Brain microvascular endothelial cell (primary cell): Measurements from ENCODE around the gene PDE4D.

ENCODE experiments used
- DNase-seq: peaks from one replicate; pipeline ENCODE4 v3.0.0-alpha.2; 2020
- H3K27ac ChIP-seq: fragments of 250-450 bp; sonication (Bioruptor Pico); 2 replicates; pipeline ENCODE4 v1.5.1; 2020; ENCODE audit warnings: mild to moderate bottlenecking, moderate library complexity
- H3K27me3 ChIP-seq: fragments of 250-450 bp; sonication (Bioruptor Pico); replicated peaks from 2 replicates; pipeline ENCODE4 v1.5.1; 2020; ENCODE audit warnings: mild to moderate bottlenecking
- H3K36me3 ChIP-seq: fragments of 250-450 bp; sonication (Bioruptor Pico); replicated peaks from 2 replicates; pipeline ENCODE4 v1.5.1; 2020; ENCODE audit warnings: mild to moderate bottlenecking
- H3K4me3 ChIP-seq: 2 replicates; pipeline ENCODE4 v1.5.1; 2011; ENCODE audit warnings: low read depth, mild to moderate bottlenecking, control low read depth, low read length, moderate library complexity
- CTCF ChIP-seq: IDR thresholded peaks from 2 replicates; pipeline ENCODE4 v1.5.1; 2011; ENCODE audit warnings: low read depth, mild to moderate bottlenecking, moderate library complexity, low read length, control low read depth, inconsistent platforms; ENCODE audit errors: missing control alignments
- in situ Hi-C: cut with HindIII; loops from 2 replicates; pipeline ENCODE4 v1.10.0; 2017; ENCODE audit warnings: low sequenced_read_pairs, low pct_ligation_motif_present

Gene PDE4D

GRCh38 chr5:59485629-59486439 lies 407.7 kb downstream of the PDE4D start:
- no peak for TF ChIP-seq CTCF
- in situ Hi-C loops = no loop called here
- no peak for DNase-seq
- Histone ChIP-seq H3K27me3 (no peaks in the 10 kb centered on the region), H3K27ac (no peak overlapping the region), H3K4me3 (no peak overlapping the region), H3K36me3 (no peaks in the 10 kb centered on the region)

- no peak overlapping the region for H3K27ac ChIP-seq
- in situ Hi-C loops = no loop called here
- no peaks in the 10 kb centered on the region for H3K27me3 ChIP-seq
- DNase-seq = no peak
- no peak overlapping the region for H3K4me3 ChIP-seq
- H3K36me3 ChIP-seq = no peaks in the 10 kb centered on the region
- no peak for TF ChIP-seq CTCF
Measured at GRCh38 chr5:59485107-59485506, 408.4 kb downstream of the PDE4D start.

- no peak overlapping the region for H3K27ac ChIP-seq
- DNase-seq = no peak
Measured at GRCh38 chr5:59484618-59485017, 408.9 kb downstream of the PDE4D start.

GRCh38 chr5:59483971-59484472 lies 409.5 kb downstream of the PDE4D start:
- H3K27ac ChIP-seq = no peak overlapping the region
- H3K4me3 ChIP-seq = no peak overlapping the region
- in situ Hi-C loops = no loop called here
- H3K36me3 ChIP-seq = no peaks in the 10 kb centered on the region
- H3K27me3 ChIP-seq = no peaks in the 10 kb centered on the region
- TF ChIP-seq CTCF = no peak
- DNase-seq = peak; percentile 54

More at GRCh38 chr5:59484618-59485017, 408.9 kb downstream of the PDE4D start:
- in situ Hi-C loops = no loop called here
- H3K36me3 ChIP-seq = no peaks in the 10 kb centered on the region
- no peak for TF ChIP-seq CTCF
- H3K27me3 ChIP-seq = no peaks in the 10 kb centered on the region
- H3K4me3 ChIP-seq = no peak overlapping the region

- in situ Hi-C loops = no loop called here
- no peak for DNase-seq
- no peak for TF ChIP-seq CTCF
- no peak overlapping the region for H3K27ac ChIP-seq
- H3K27me3 ChIP-seq = no peaks in the 10 kb centered on the region
- no peaks in the 10 kb centered on the region for H3K36me3 ChIP-seq
- H3K4me3 ChIP-seq = no peak overlapping the region
Measured at GRCh38 chr5:59479086-59479485, 414.4 kb downstream of the PDE4D start.
